GM10266 (cell line): Measurements from ENCODE around the gene OR8D2.
"Not testable (repeated sequence)": the region's sequence is repeated elsewhere in the genome, so short reads cannot be mapped to it uniquely, and the experiment has no call there.

Experiments
- DNase-seq: peaks from one replicate; pipeline ENCODE4 v3.0.0; 2012; ENCODE audit errors: extremely low spot score
- CTCF ChIP-seq: IDR thresholded peaks from 2 replicates; pipeline ENCODE4 v1.5.1; 2012; ENCODE audit warnings: mild to moderate bottlenecking, low read depth; ENCODE audit not compliant: control insufficient read depth, insufficient read depth; ENCODE audit errors: missing control alignments

OR8D2 gene

GRCh38 chr11:124294687-124295086 is 25.3 kb downstream of the OR8D2 start:
- DNase-seq: no peak
- TF ChIP-seq CTCF: no peak

GRCh38 chr11:124285610-124286344 is 34.2 kb downstream of the OR8D2 start:
- DNase-seq: no peak
- TF ChIP-seq CTCF: no peak

- DNase-seq: no peak
- TF ChIP-seq CTCF: no peak
Measured at GRCh38 chr11:124278261-124278660, 41.7 kb downstream of the OR8D2 start.

GRCh38 chr11:124277804-124278203 is 42.2 kb downstream of the OR8D2 start:
- TF ChIP-seq CTCF: peak; percentile 12
- DNase-seq: no peak

- TF ChIP-seq CTCF: no peak
- DNase-seq: no peak
Measured at GRCh38 chr11:124277207-124277606, 42.8 kb downstream of the OR8D2 start.

- no peak for DNase-seq
- no peak for TF ChIP-seq CTCF
Measured at GRCh38 chr11:124276081-124276480, 43.9 kb downstream of the OR8D2 start.

- no peak for TF ChIP-seq CTCF
- no peak for DNase-seq
Measured at GRCh38 chr11:124274000-124274399, 46.0 kb downstream of the OR8D2 start.

GRCh38 chr11:124270886-124271285 is 49.1 kb downstream of the OR8D2 start:
- DNase-seq: not testable (repeated sequence)
